Endodermal cell (in vitro differentiated cells): ENCODE data around the gene PRKRA. TPM values are rescaled to one million over a fixed set of nuclear protein-coding genes. Genes with fewer than 3 reads are reported as not detected.

Experiments used
- DNase-seq: peaks from one replicate; pipeline ENCODE4 v3.0.0-alpha.2; 2017
- H3K27ac ChIP-seq: 2 replicates; pipeline ENCODE4 v1.5.1; 2013; ENCODE audit warnings: mild to moderate bottlenecking, low read depth, low read length, moderate library complexity
- H3K27me3 ChIP-seq: 2 replicates; pipeline ENCODE4 v1.6.1; 2013; ENCODE audit warnings: mild to moderate bottlenecking, low read length, moderate library complexity; ENCODE audit not compliant: insufficient read depth, control insufficient read depth, poor library complexity, severe bottlenecking
- H3K36me3 ChIP-seq: 2 replicates; pipeline ENCODE4 v1.7.0; 2013; ENCODE audit warnings: mild to moderate bottlenecking, low read length, moderate library complexity; ENCODE audit not compliant: control insufficient read depth, insufficient read depth
- H3K4me1 ChIP-seq: one replicate; pipeline ENCODE4 v1.7.0; 2013; ENCODE audit warnings: low read length; ENCODE audit not compliant: control insufficient read depth, insufficient read depth
- H3K4me3 ChIP-seq: 2 replicates; pipeline ENCODE4 v1.5.1; 2013; ENCODE audit warnings: mild to moderate bottlenecking, low read length, moderate library complexity
- H3K9ac ChIP-seq: 2 replicates; pipeline ENCODE4 v1.6.1; 2013; ENCODE audit warnings: mild to moderate bottlenecking, low read length, moderate library complexity; ENCODE audit not compliant: poor library complexity, severe bottlenecking; ENCODE audit errors: extremely low read depth
- H3K9me3 ChIP-seq: 2 replicates; pipeline ENCODE4 v1.6.1; 2013; ENCODE audit warnings: mild to moderate bottlenecking, low read length, moderate library complexity; ENCODE audit not compliant: control insufficient read depth
- H3K27ac Mint-ChIP-seq: 2 replicates; pipeline ENCODE4 v1.8.0; 2020; ENCODE audit warnings: mixed read lengths
- H3K27me3 Mint-ChIP-seq: 2 replicates; pipeline ENCODE4 v1.8.0; 2021; ENCODE audit warnings: mild to moderate bottlenecking, mixed read lengths; ENCODE audit not compliant: insufficient read depth
- H3K36me3 Mint-ChIP-seq: 2 replicates; pipeline ENCODE4 v1.8.0; 2020; ENCODE audit warnings: low read depth, mixed read lengths
- H3K4me1 Mint-ChIP-seq: 2 replicates; pipeline ENCODE4 v1.8.0; 2020; ENCODE audit warnings: mixed read lengths
- H3K4me3 Mint-ChIP-seq: 2 replicates; pipeline ENCODE4 v1.8.0; 2020; ENCODE audit warnings: mild to moderate bottlenecking, moderate library complexity, mixed read lengths
- H3K9me3 Mint-ChIP-seq: 2 replicates; pipeline ENCODE4 v1.8.0; 2020; ENCODE audit warnings: mild to moderate bottlenecking, mixed read lengths
- CTCF ChIP-seq: fragments of 200-600 bp; sonication (generic); conservative IDR thresholded peaks from 2 replicates; pipeline ENCODE4 v1.5.0; 2021; ENCODE audit warnings: antibody characterized with exemption, mild to moderate bottlenecking
- WGBS, 2 experiments: methylation state at CpG; one replicate each; pipeline versions ENCODE4 v1.1.5 to v1.1.7; 2013; ENCODE audit warnings: missing lambda C conversion rate in 2 of 2, mixed read lengths in 1 of 2; ENCODE audit not compliant: insufficient coverage in 1 of 2, insufficient read length in 1 of 2; 5-methylcytosine and 5-hydroxymethylcytosine counted together
- total RNA-seq, 2 donors: library from RNA; stranded (reverse); fragmentation: NEBNext Ultra II Directional in 1 of 2; extraction: Animal tissue kit (Norgen Biotek cat#: 25700) in 1 of 2; gene quantifications; 2 replicates in 1 of 2; 3 replicates in 1 of 2; pipeline ENCODE4 v1.2.1, GENCODE V29; 2021

Gene PRKRA
- total RNA-seq, 2 donors from 2014 or later = 66.4 to 74.4 TPM

- peaks cover 33% of the 10 kb centered on the region for H3K36me3 Mint-ChIP-seq
Observed at GRCh38 chr2:178422097-178422496, 28.9 kb downstream of the PRKRA start.

DNA sequence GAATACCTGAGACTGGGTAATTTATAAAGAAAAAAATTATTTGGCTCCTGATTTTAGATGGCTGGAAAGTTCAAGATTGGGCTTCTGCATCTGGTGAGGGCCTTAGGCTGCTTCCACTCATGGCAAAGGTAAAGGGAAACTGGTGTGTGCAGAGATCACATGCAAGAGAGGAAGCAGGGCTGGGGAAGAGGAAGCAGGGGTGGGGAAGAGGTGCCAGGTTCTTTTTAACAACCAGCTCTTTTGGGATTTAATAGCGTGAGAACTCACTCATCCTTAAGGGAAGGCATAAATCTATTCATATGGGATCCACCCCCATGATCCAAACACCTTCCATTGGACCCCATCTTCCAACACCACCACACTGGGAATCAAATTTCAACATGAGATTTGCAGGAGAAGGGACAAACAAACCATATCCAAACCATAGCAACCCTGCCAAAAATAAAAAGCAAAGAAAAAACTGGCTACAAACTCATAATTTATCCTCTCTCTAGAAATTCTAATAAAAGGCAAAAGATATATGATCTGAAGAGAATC, 30.4 kb downstream of the PRKRA start:
- Mint-ChIP-seq H3K27ac (no peak overlapping the region), H3K27me3 (no peaks in the 10 kb centered on the region), H3K4me1 (no peaks in the 10 kb centered on the region), H3K36me3 (peaks cover 20% of the 10 kb centered on the region), H3K9me3 (peaks cover 13% of the 10 kb centered on the region), H3K4me3 (no peak overlapping the region)
- no peaks in the 10 kb centered on the region for H3K27me3 ChIP-seq
- H3K4me1 ChIP-seq = no peaks in the 10 kb centered on the region
- peaks cover 3% of the 10 kb centered on the region for H3K36me3 ChIP-seq
- no peak for DNase-seq
- TF ChIP-seq CTCF = no peak
- WGBS, 2 experiments = 87% methylated on average over 1 of the region's 1 CpG; no CpG with 5 or more reads in 1 of the 2 experiments
- H3K9me3 ChIP-seq = peaks cover 6% of the 10 kb centered on the region
- H3K9ac ChIP-seq = no peak overlapping the region
- H3K27ac ChIP-seq = no peak overlapping the region
- no peak overlapping the region for H3K4me3 ChIP-seq

More at GRCh38 chr2:178422097-178422496, 28.9 kb downstream of the PRKRA start:
- no peaks in the 10 kb centered on the region for H3K27me3 Mint-ChIP-seq
- no peak overlapping the region for H3K27ac Mint-ChIP-seq
- H3K4me1 Mint-ChIP-seq = no peaks in the 10 kb centered on the region
- H3K4me3 ChIP-seq = no peak overlapping the region
- peaks cover 20% of the 10 kb centered on the region for H3K9me3 ChIP-seq
- no peak for DNase-seq
- no peak overlapping the region for H3K9ac ChIP-seq
- no peak overlapping the region for H3K4me3 Mint-ChIP-seq
- 77 to 92% methylated on average over 2 to 3 of the region's 3 CpGs for WGBS, 2 experiments
- no peaks in the 10 kb centered on the region for H3K27me3 ChIP-seq
- no peak for TF ChIP-seq CTCF
- peaks cover 16% of the 10 kb centered on the region for H3K9me3 Mint-ChIP-seq
- no peaks in the 10 kb centered on the region for H3K4me1 ChIP-seq
- H3K36me3 ChIP-seq = peaks cover 15% of the 10 kb centered on the region
- no peak overlapping the region for H3K27ac ChIP-seq

- H3K4me3 ChIP-seq = no peak overlapping the region
- peaks cover 9% of the 10 kb centered on the region for H3K36me3 Mint-ChIP-seq
- DNase-seq = no peak
- H3K27ac ChIP-seq = no peak overlapping the region
- H3K9me3 Mint-ChIP-seq = peaks cover under 1% of the 10 kb centered on the region
- H3K4me3 Mint-ChIP-seq = no peak overlapping the region
- peaks cover 5% of the 10 kb centered on the region for H3K4me1 Mint-ChIP-seq
- no CpG with 5 or more reads among the region's 1 CpG for WGBS, 2 experiments
- no peaks in the 10 kb centered on the region for H3K4me1 ChIP-seq
- peaks cover 3% of the 10 kb centered on the region for H3K36me3 ChIP-seq
- no peaks in the 10 kb centered on the region for H3K9me3 ChIP-seq
- H3K27me3 ChIP-seq = no peaks in the 10 kb centered on the region
- H3K27me3 Mint-ChIP-seq = no peaks in the 10 kb centered on the region
- TF ChIP-seq CTCF = no peak
- H3K27ac Mint-ChIP-seq = no peak overlapping the region
- no peak overlapping the region for H3K9ac ChIP-seq
Observed at GRCh38 chr2:178419123-178419522, 31.9 kb downstream of the PRKRA start.
